Ascending aorta (tissue), 2 donors: ENCODE data around the gene OR2K2. TPM values are rescaled to one million over a fixed set of nuclear protein-coding genes. Genes with fewer than 3 reads are reported as not detected.
A peak's percentile ranks its signal among the peaks of the same experiment; 100 is the strongest.

Experiments
- DNase-seq, 2 donors: peaks; one replicate each; pipeline ENCODE4 v3.0.0-alpha.2; 2019; ENCODE audit warnings: low spot score in 2 of 2
- H3K27ac ChIP-seq, 2 donors: fragments of 200-600 bp; sonication (generic); one replicate each; pipeline ENCODE4 v1.5.1; 2016 to 2017; ENCODE audit warnings: mild to moderate bottlenecking in 1 of 2
- H3K27me3 ChIP-seq: fragments of 200-600 bp; sonication (generic); one replicate; pipeline ENCODE4 v1.5.1; 2017
- H3K36me3 ChIP-seq, 2 donors: fragments of 200-600 bp; sonication (generic); one replicate each; pipeline ENCODE4 v1.5.1; 2016
- H3K4me1 ChIP-seq, 2 donors: fragments of 200-600 bp; sonication (generic); one replicate each; pipeline ENCODE4 v1.5.1; 2016 to 2017; ENCODE audit warnings: mild to moderate bottlenecking in 1 of 2
- H3K4me3 ChIP-seq, 2 donors: fragments of 200-600 bp; sonication (generic); one replicate each; pipeline ENCODE4 v1.5.1; 2016 to 2017; ENCODE audit warnings: mild to moderate bottlenecking in 1 of 2
- H3K9me3 ChIP-seq, 2 donors: fragments of 200-600 bp; sonication (generic); one replicate each; pipeline ENCODE4 v1.5.1; 2016
- CTCF ChIP-seq, 3 experiments: fragments of 200-600 bp in 2 of 3; fragments of 450-650 bp in 1 of 3; sonication (generic) in 2 of 3; IDR thresholded peaks; one replicate each; pipeline ENCODE4 v1.5.1; 2016 to 2019; ENCODE audit warnings: antibody characterized with exemption in 3 of 3, mild to moderate bottlenecking in 1 of 3, moderate library complexity in 1 of 3
- intact Hi-C: fragments of 100-400 bp; cut with DNase I; formaldehyde crosslinking; loops from one replicate; pipeline ENCODE4 v1.15.1; 2023
- total RNA-seq: library from RNA; depleted of rRNA; stranded (reverse); fragments of >200 nt; gene quantifications from one replicate; pipeline ENCODE4 v1.1.0, GENCODE V29; 2016

OR2K2 gene
- total RNA-seq, 1 donor from 2014 or later = not detected

GRCh38 chr9:111362526-111362925 lies 32.5 kb upstream of the OR2K2 start:
- Histone ChIP-seq H3K27me3 (no peaks in the 10 kb centered on the region), H3K9me3 (no peaks in the 10 kb centered on the region), H3K4me1 (no peaks in the 10 kb centered on the region), H3K27ac (no peak overlapping the region), H3K36me3 (peaks cover 20 to 69% of the 10 kb centered on the region in 2 donors), H3K4me3 (no peak overlapping the region)
- intact Hi-C loops = no loop called here
- no peak for TF ChIP-seq CTCF (IDR thresholded peaks at IDR 0.05)
- DNase-seq = no peak

- no peaks in the 10 kb centered on the region for H3K4me1 ChIP-seq
- intact Hi-C loops = no loop called here
- H3K27ac ChIP-seq = no peak overlapping the region
- peaks cover 20 to 54% of the 10 kb centered on the region in 2 donors for H3K36me3 ChIP-seq
- H3K4me3 ChIP-seq = no peak overlapping the region
- no peaks in the 10 kb centered on the region for H3K27me3 ChIP-seq
- no peak for TF ChIP-seq CTCF (IDR thresholded peaks at IDR 0.05)
- no peak for DNase-seq
- H3K9me3 ChIP-seq = no peaks in the 10 kb centered on the region
Observed at GRCh38 chr9:111360881-111361280, 30.9 kb upstream of the OR2K2 start.

GRCh38 chr9:111356481-111357244 lies 26.6 kb upstream of the OR2K2 start:
- no peak for DNase-seq
- Histone ChIP-seq H3K4me3 (peak overlapping the region; percentile 29 to 52), H3K27me3 (no peaks in the 10 kb centered on the region), H3K27ac (peak overlapping the region; percentile 34 to 60), H3K9me3 (no peaks in the 10 kb centered on the region), H3K36me3 (peaks cover 3 to 14% of the 10 kb centered on the region in 2 donors), H3K4me1 (no peaks in the 10 kb centered on the region)
- intact Hi-C loops = no loop called here
- TF ChIP-seq CTCF (IDR thresholded peaks at IDR 0.05) = no peak

- no peaks in the 10 kb centered on the region for H3K9me3 ChIP-seq
- H3K27ac ChIP-seq = no peak overlapping the region
- no peak overlapping the region for H3K4me3 ChIP-seq
- intact Hi-C loops = no loop called here
- H3K27me3 ChIP-seq = no peaks in the 10 kb centered on the region
- no peak for TF ChIP-seq CTCF (IDR thresholded peaks at IDR 0.05)
- DNase-seq = no peak
- H3K36me3 ChIP-seq = no peaks in the 10 kb centered on the region
- H3K4me1 ChIP-seq = no peaks in the 10 kb centered on the region
Observed at GRCh38 chr9:111352545-111352944, 22.5 kb upstream of the OR2K2 start.

- Histone ChIP-seq H3K9me3 (no peaks in the 10 kb centered on the region), H3K27me3 (no peaks in the 10 kb centered on the region), H3K36me3 (no peaks in the 10 kb centered on the region), H3K27ac (no peak overlapping the region), H3K4me3 (no peak overlapping the region), H3K4me1 (no peaks in the 10 kb centered on the region)
- intact Hi-C loops = no loop called here
- DNase-seq = no peak
- TF ChIP-seq CTCF (IDR thresholded peaks at IDR 0.05) = no peak
Observed at GRCh38 chr9:111350556-111350955, 20.5 kb upstream of the OR2K2 start.
